Mesodermal cell (in vitro differentiated cells): ENCODE data around the gene FAM151A.

ENCODE experiments used
- H3K27ac ChIP-seq: 2 replicates; pipeline ENCODE4 v1.7.0; 2013; ENCODE audit warnings: mild to moderate bottlenecking, low read depth, low read length, moderate library complexity; ENCODE audit not compliant: severe bottlenecking
- H3K36me3 ChIP-seq: 2 replicates; pipeline ENCODE4 v1.7.1; 2013; ENCODE audit warnings: mild to moderate bottlenecking, low read length, moderate library complexity; ENCODE audit not compliant: control insufficient read depth, insufficient read depth
- H3K4me1 ChIP-seq: one replicate; pipeline ENCODE4 v1.7.1; 2013; ENCODE audit warnings: mild to moderate bottlenecking, low read length; ENCODE audit not compliant: insufficient read depth, control insufficient read depth, poor library complexity, severe bottlenecking
- H3K4me3 ChIP-seq: 2 replicates; pipeline ENCODE4 v1.7.0; 2013; ENCODE audit warnings: low read length, control low read depth, mild to moderate bottlenecking; ENCODE audit not compliant: insufficient read depth, poor library complexity, severe bottlenecking; ENCODE audit errors: extremely low read depth
- H3K9me3 ChIP-seq: 2 replicates; pipeline ENCODE4 v1.7.1; 2013; ENCODE audit warnings: mild to moderate bottlenecking, low read length, moderate library complexity; ENCODE audit not compliant: control insufficient read depth
- WGBS, 2 experiments: methylation state at CpG; one replicate each; pipeline ENCODE4 v1.1.5; 2013; ENCODE audit warnings: missing lambda C conversion rate in 2 of 2; ENCODE audit not compliant: insufficient coverage in 2 of 2; 5-methylcytosine and 5-hydroxymethylcytosine counted together

The FAM151A gene

DNA sequence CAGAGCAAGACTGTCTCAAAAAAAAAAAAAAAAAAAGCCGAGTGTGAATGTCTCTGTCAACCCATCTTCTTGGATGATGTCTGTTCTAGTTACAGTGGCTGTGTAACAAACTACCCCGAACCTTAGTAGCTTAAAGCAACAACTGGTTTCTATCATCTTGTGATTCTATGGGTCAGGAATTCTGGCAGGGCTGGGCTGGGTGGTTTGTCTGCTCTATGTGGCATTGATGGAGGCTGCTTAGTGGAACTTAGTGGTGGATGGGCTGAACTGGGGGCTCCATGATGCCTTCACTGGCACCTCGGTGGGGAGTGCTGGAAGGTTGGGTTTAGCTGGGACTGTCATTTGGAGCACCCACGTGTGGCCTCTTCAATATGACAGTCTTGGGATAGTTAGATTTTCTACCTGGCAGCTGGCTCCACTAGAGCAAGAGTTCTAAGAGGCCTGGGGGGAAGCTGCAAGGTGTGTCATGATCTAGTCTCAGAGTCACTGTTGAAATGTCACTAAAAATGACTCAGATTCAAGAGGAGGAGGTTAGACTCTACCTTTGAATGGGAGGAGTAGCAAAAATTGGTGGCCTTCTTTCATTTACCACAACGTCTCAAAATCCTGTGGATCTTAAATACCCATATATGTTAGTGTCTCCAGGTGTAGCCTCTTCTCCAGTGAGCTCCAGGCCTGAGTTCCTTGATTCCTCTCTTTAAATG lies 56.7 kb downstream of the FAM151A start:
- Histone ChIP-seq H3K9me3 (no peaks in the 10 kb centered on the region), H3K4me3 (no peak overlapping the region), H3K4me1 (peaks cover 12% of the 10 kb centered on the region), H3K27ac (no peak overlapping the region), H3K36me3 (no peaks in the 10 kb centered on the region)
- WGBS, 2 experiments: 80 to 82% methylated on average over 3 of the region's 5 CpGs

DNA sequence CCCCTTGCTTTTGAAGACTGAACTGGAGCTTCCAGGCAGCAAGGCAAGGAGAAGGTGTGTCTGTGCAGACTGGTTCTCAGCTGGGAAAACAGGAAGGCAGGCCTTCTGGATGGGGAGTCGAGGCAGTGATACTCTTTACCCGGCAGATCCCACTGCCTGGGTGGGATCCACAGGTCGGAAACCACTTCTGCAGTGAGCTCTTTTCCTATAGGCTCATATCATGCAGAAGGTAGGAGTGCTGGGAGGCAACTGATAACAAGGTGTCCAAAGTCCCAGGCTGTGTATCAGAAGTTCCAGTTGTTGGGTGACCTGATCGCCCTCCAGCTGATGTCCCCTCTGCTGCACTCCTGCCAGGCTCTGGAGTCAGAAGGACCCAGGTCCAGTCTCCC lies 58.2 kb downstream of the FAM151A start:
- Histone ChIP-seq H3K4me1 (peaks cover 10% of the 10 kb centered on the region), H3K36me3 (no peaks in the 10 kb centered on the region), H3K9me3 (no peaks in the 10 kb centered on the region), H3K27ac (no peak overlapping the region), H3K4me3 (no peak overlapping the region)
- WGBS, 2 experiments: 92 to 96% methylated on average over 2 to 4 of the region's 4 CpGs

DNA sequence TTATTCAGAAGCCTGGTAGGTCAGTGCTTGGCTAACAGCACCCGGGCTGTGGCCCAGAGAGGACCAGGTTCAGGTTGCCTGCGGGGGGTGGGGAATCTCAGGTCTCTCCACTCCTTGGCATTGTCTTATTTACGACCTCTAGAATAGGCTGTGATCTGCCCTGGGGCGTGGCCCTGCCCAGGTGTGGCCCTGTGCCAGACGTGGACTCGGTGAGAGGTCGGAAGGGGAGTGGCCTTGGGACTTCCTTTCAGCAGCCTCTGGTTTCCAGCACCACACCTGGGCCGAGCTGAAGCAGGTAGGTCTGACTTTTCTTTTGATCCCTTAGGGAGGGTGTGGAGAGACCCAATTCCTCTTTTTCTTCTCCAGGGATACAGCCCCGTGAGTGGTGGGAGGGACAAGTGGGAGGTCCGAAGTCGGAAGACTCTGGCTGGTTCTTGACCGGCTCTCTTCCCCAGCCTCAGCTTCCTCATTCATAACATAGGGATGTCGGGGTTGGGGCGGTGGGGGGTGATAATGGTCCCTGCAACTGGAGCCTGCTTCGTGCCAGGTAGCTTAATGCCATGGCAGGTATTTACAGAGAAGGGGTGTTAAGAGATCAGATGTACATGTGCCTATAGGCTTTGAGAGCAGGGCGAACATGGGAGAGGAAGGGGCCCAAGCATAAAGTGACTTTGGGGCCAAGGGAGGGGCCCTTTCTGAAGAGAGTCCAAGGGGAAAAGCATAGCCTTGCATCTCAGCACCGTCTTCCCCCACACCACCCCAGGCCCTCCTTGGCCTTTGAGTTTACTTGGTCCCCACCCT lies 58.8 kb downstream of the FAM151A start:
- Histone ChIP-seq H3K4me1 (peaks cover 8% of the 10 kb centered on the region), H3K4me3 (no peak overlapping the region), H3K36me3 (no peaks in the 10 kb centered on the region), H3K27ac (no peak overlapping the region), H3K9me3 (no peaks in the 10 kb centered on the region)
- WGBS, 2 experiments: 90 to 98% methylated on average over 8 to 9 of the region's 17 CpGs

DNA sequence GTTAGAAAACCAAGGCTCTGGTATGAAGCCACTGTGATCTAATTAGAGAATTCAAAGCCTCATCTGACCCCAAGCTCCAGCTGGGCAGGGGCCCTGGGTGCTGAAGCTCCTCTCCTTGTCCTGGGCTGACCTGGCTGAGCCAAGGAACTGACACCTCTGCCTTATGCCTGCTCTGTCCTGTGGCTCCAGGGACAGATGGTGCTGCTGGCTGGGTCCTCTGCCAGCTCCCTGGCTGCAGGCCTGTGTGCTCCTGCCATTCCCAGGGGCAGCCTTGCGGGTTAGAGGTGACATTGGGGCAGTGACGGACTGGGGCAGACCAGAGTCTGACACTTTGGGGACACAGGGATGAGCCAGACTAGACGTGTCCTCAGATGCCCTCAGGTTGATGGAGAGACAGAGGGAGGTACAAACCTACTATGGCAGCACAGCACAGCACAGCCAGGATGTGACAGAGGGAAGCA lies 63.5 kb downstream of the FAM151A start:
- Histone ChIP-seq H3K4me1 (peaks cover 5% of the 10 kb centered on the region), H3K4me3 (no peak overlapping the region), H3K36me3 (peaks cover 1% of the 10 kb centered on the region), H3K9me3 (peaks cover 7% of the 10 kb centered on the region), H3K27ac (no peak overlapping the region)
- WGBS, 2 experiments: 88 to 90% methylated on average over 2 to 3 of the region's 3 CpGs
